ENCODE data around the gene RBM43.

GRCh38 chr2:151247432-151247831, 14.2 kb downstream of the RBM43 start:
- TF ChIP-seq, protein P1, sequence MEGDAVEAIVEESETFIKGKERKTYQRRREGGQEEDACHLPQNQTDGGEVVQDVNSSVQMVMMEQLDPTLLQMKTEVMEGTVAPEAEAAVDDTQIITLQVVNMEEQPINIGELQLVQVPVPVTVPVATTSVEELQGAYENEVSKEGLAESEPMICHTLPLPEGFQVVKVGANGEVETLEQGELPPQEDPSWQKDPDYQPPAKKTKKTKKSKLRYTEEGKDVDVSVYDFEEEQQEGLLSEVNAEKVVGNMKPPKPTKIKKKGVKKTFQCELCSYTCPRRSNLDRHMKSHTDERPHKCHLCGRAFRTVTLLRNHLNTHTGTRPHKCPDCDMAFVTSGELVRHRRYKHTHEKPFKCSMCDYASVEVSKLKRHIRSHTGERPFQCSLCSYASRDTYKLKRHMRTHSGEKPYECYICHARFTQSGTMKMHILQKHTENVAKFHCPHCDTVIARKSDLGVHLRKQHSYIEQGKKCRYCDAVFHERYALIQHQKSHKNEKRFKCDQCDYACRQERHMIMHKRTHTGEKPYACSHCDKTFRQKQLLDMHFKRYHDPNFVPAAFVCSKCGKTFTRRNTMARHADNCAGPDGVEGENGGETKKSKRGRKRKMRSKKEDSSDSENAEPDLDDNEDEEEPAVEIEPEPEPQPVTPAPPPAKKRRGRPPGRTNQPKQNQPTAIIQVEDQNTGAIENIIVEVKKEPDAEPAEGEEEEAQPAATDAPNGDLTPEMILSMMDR (IDR thresholded peaks at IDR 0.05): no peak
- no peak for TF ChIP-seq POLR2A (IDR thresholded peaks at IDR 0.05)

Data from thyroid gland (tissue), 4 donors.